GM12892 (cell line): ENCODE data around the gene PLOD1.
"Not testable (repeated sequence)": the region's sequence is repeated elsewhere in the genome, so short reads cannot be mapped to it uniquely, and the experiment has no call there.

Experiments used
- DNase-seq: peaks from one replicate; pipeline ENCODE4 v3.0.0; 2011; ENCODE audit not compliant: insufficient read length
- FAIRE-seq: peaks from 2 replicates; lab custom pipeline; 2011; peaks lifted over from hg19 to GRCh38; lab: Jason Lieb, UNC
- POLR2A ChIP-seq: IDR thresholded peaks from 2 replicates; pipeline ENCODE4 v1.6.1; 2011; ENCODE audit warnings: low read depth, low read length, control low read depth
- POLR2AphosphoS5 ChIP-seq: IDR thresholded peaks from 2 replicates; pipeline ENCODE4 v1.6.1; 2011; ENCODE audit warnings: low read depth, low read length, control low read depth
- TAF1 ChIP-seq: IDR thresholded peaks from 2 replicates; pipeline ENCODE4 v1.6.1; 2011; ENCODE audit warnings: low read depth, mild to moderate bottlenecking, control low read depth, low read length, borderline replicate concordance

The PLOD1 gene

GRCh38 chr1:11898831-11899467 is 35.6 kb upstream of the PLOD1 start:
- no peak for FAIRE-seq
- no peak for TF ChIP-seq POLR2AphosphoS5
- TF ChIP-seq POLR2A: no peak
- no peak for TF ChIP-seq TAF1
- no peak for DNase-seq

GRCh38 chr1:11901446-11901845 is 33.1 kb upstream of the PLOD1 start:
- not testable (repeated sequence) for DNase-seq

GRCh38 chr1:11903210-11903609 is 31.3 kb upstream of the PLOD1 start:
- TF ChIP-seq TAF1 (no peak), POLR2AphosphoS5 (no peak), POLR2A (no peak)
- no peak for FAIRE-seq
- no peak for DNase-seq

More at GRCh38 chr1:11901446-11901845, 33.1 kb upstream of the PLOD1 start:
- not testable (repeated sequence) for FAIRE-seq

- DNase-seq, FAIRE-seq: not testable (repeated sequence)
Measured at GRCh38 chr1:11904156-11904555, 30.4 kb upstream of the PLOD1 start.

- FAIRE-seq (no peak), DNase-seq (no peak)
- TF ChIP-seq TAF1 (no peak), POLR2A (no peak), POLR2AphosphoS5 (no peak)
Measured at GRCh38 chr1:11904978-11905377, 29.5 kb upstream of the PLOD1 start.

GRCh38 chr1:11906870-11907269 is 27.6 kb upstream of the PLOD1 start:
- no peak for DNase-seq
- FAIRE-seq: no peak
- TF ChIP-seq POLR2A: no peak
- no peak for TF ChIP-seq POLR2AphosphoS5
- TF ChIP-seq TAF1: no peak

GRCh38 chr1:11907275-11908094 is 27.0 kb upstream of the PLOD1 start:
- TF ChIP-seq POLR2AphosphoS5 (no peak), TAF1 (no peak), POLR2A (no peak)
- peak; percentile 92 for FAIRE-seq

GRCh38 chr1:11908095-11908675 is 26.3 kb upstream of the PLOD1 start:
- peak; percentile 94 for FAIRE-seq
- TF ChIP-seq TAF1 (peak; percentile 50), POLR2A (peak; percentile 100), POLR2AphosphoS5 (peak; percentile 100)

More at GRCh38 chr1:11907275-11908094, 27.0 kb upstream of the PLOD1 start:
- peak; percentile 65 for DNase-seq

GRCh38 chr1:11910914-11911228 is 23.6 kb upstream of the PLOD1 start:
- not testable (repeated sequence) for DNase-seq

More at GRCh38 chr1:11908095-11908675, 26.3 kb upstream of the PLOD1 start:
- peak; percentile 58 for DNase-seq

GRCh38 chr1:11912000-11912399 is 22.5 kb upstream of the PLOD1 start:
- FAIRE-seq (no peak), DNase-seq (no peak)
- TF ChIP-seq TAF1 (no peak), POLR2AphosphoS5 (no peak), POLR2A (no peak)

More at GRCh38 chr1:11910914-11911228, 23.6 kb upstream of the PLOD1 start:
- FAIRE-seq: not testable (repeated sequence)

- not testable (repeated sequence) for FAIRE-seq, DNase-seq
Measured at GRCh38 chr1:11912482-11913216, 21.9 kb upstream of the PLOD1 start.

- TF ChIP-seq TAF1 (no peak), POLR2A (no peak), POLR2AphosphoS5 (no peak)
- DNase-seq: no peak
- no peak for FAIRE-seq
Measured at GRCh38 chr1:11913291-11913690, 21.2 kb upstream of the PLOD1 start.

GRCh38 chr1:11914024-11914423 is 20.5 kb upstream of the PLOD1 start:
- no peak for TF ChIP-seq POLR2AphosphoS5
- DNase-seq (no peak), FAIRE-seq (no peak)
